Heart left ventricle (tissue), 16 donors: Measurements from ENCODE around the gene PRRX1. TPM values are rescaled to one million over a fixed set of nuclear protein-coding genes. Genes with fewer than 3 reads are reported as not detected.

Experiments
- ATAC-seq, 4 donors: fragments of 200-7000 bp; cut with Tn5 transposase; one replicate each; pipeline ENCODE4 v1.9.1; 2020 to 2022; ENCODE audit warnings: moderate library complexity in 4 of 4, mild to moderate bottlenecking in 3 of 4, moderate number of reproducible peaks in 1 of 4
- DNase-seq, 5 donors: peaks; one replicate each; pipeline ENCODE4 v3.0.0-alpha.2; 2020
- H3K27ac ChIP-seq, 12 donors: fragments of 200-600 bp; sonication (generic) in 4 of 12; one replicate each; pipeline versions ENCODE4 v1.5.0 to v1.8.0; 2016 to 2022; ENCODE audit warnings: mild to moderate bottlenecking in 2 of 12
- H3K27me3 ChIP-seq, 9 donors: fragments of 200-600 bp; sonication (generic) in 2 of 9; one replicate each; pipeline versions ENCODE4 v1.5.1 to v1.8.0; 2016 to 2022; ENCODE audit warnings: mild to moderate bottlenecking in 3 of 9
- H3K36me3 ChIP-seq, 9 donors: fragments of 200-600 bp; sonication (generic) in 2 of 9; one replicate each; pipeline versions ENCODE4 v1.5.0 to v1.8.0; 2018 to 2022; ENCODE audit warnings: mild to moderate bottlenecking in 2 of 9
- H3K4me1 ChIP-seq, 12 donors: fragments of 200-600 bp; sonication (generic) in 4 of 12; one replicate each; pipeline versions ENCODE4 v1.5.0 to v1.8.0; 2016 to 2022; ENCODE audit warnings: mild to moderate bottlenecking in 3 of 12
- H3K4me3 ChIP-seq, 12 donors: fragments of 200-600 bp; sonication (generic) in 4 of 12; one replicate each; pipeline versions ENCODE4 v1.5.0 to v1.8.0; 2017 to 2022; ENCODE audit warnings: mild to moderate bottlenecking in 9 of 12, moderate library complexity in 4 of 12
- H3K9me3 ChIP-seq, 12 donors: fragments of 200-600 bp; sonication (generic) in 4 of 12; one replicate each; pipeline versions ENCODE4 v1.5.0 to v1.8.0; 2016 to 2022; ENCODE audit warnings: mild to moderate bottlenecking in 1 of 12
- CTCF ChIP-seq, 12 donors: fragments of 200-600 bp; sonication (generic) in 4 of 12; IDR thresholded peaks; one replicate each; pipeline versions ENCODE4 v1.5.0 to v1.8.0; 2018 to 2022; ENCODE audit warnings: antibody characterized with exemption in 12 of 12, mild to moderate bottlenecking in 5 of 12
- POLR2A ChIP-seq, 2 donors: fragments of 450-650 bp; IDR thresholded peaks; one replicate each; pipeline ENCODE4 v1.6.1; 2017; ENCODE audit warnings: antibody characterized with exemption in 2 of 2, mild to moderate bottlenecking in 2 of 2, moderate library complexity in 2 of 2
- whole genome bisulfite sequencing, 4 donors: extraction: QIAGEN DNeasy Blood & Tissue Kit in 2 of 4; methylation state at CpG; one replicate each; pipeline versions ENCODE4 v1.1.5 to v1.1.7; 2013 to 2018; 5-methylcytosine and 5-hydroxymethylcytosine counted together
- intact Hi-C, 10 donors: fragments of 100-400 bp; cut with DNase I; formaldehyde crosslinking; loops; one replicate each; pipeline versions ENCODE4 v1.11.1 to v1.14.2; 2022
- polyA plus RNA-seq, 2 donors: library from polyadenylated mRNA; stranded (reverse); fragments of 200-250 nt; gene quantifications; one replicate each; pipeline ENCODE4 v1.2.3, GENCODE V29; 2013
- total RNA-seq, 9 donors: library from RNA; depleted of rRNA in 2 of 9; stranded (reverse); fragments of >200 nt in 2 of 9; fragmentation: NEBNext Ultra II Directional in 3 of 9; extraction: Animal tissue kit (Norgen Biotek cat#: 25700) in 3 of 9; gene quantifications; one replicate each; pipeline versions ENCODE4 v1.1.0 to v1.2.4, GENCODE V29; 2016 to 2023
- donor health status: ischemic (EF 13 %, LVEDD 7.1; RV severe dilation, severe dysfunction).
- donor health status: healthy with polysubstance abuse.
- donor health status: DM: no; HTN: yes; CAD: no.
- donor health status: DM: no; HTN: no; CAD: no.
- donor health status: ischemic (EF 25% LVEDD 6.9; RV normal size, moderate dysfunction).
- donor health status: ischemic (EF 25% LVEDD 5.7; RV mildly dilated, moderate dysfunction).
- donor health status: healthy.
- donor health status: DM: yes; HTN: yes; CAD: no.
- donor health status: ischemic (EF 35%, LVEDD 5.7; RV mildly dilated, moderate dysfunction).
- donor health status: nonischemic (EF 11% LVEDD 7.7; RV severe dilation, severe dysfunction).
- donor health status: DM: yes; HTN: yes; CAD: no.
- donor health status: PGD.
- donor health status: ischemic (EF 29% LVEDD 5.4; RV normal size, mild dysfunction).
- donor health status: nonischemic (EF 23%, LVEDD 6.1; RV moderate dilation, normal function).

PRRX1 gene
- total and polyA plus RNA-seq, 11 donors, result 16.2 to 104 (median 52.3) TPM

DNA sequence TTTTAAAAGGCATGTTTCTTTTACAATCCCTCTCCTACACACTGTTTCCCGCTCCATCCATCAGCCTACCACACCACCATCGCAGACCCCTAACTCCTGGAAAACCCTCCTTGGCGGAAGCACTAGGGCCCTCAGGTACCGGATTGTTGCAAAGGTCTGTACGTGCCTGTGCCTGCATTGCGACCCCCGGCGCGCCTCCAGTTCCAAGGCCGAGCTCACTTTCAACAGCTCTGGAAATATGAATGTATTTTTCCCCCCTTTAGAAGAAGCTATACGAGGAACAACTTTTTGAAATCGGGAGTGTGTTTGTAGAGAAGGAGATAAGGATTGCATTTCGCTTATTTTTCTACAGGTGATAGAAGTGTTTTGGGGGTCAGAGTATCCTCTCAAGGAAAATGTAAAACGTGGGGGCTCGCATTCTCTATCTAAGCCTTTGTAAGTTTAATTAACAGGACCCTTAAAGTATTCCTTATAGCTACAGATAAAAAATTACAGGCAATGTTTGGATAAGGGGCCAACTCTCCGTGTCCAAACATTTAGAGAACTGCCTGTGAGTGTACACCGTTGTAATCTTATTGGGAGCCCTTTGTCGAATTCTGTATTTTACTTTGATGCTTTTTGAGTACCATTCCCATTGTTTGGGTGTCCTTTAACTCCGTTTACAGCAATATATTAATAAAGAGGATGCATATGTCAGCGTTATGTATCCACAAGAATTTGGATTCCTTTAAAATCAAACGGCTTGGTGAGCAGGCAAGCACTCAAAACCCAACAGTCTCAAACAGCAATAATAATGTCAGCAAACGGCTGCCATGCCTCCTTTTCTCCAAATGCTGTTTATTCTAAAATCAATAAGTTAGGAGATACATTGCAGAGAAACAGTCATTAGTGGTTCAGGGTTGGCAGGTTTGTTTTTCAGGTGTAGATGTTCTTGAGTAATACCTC, 5.9 kb downstream of the PRRX1 start:
- peaks cover 0 to 3% (median 0%) of the 10 kb centered on the region in 9 donors for H3K36me3 ChIP-seq
- no peaks in the 10 kb centered on the region for H3K9me3 ChIP-seq
- no peak overlapping the region for H3K27ac ChIP-seq
- peaks cover 0 to 71% (median 7%) of the 10 kb centered on the region in 12 donors for H3K4me1 ChIP-seq
- DNase-seq (no peak), ATAC-seq (no peak)
- no peak overlapping the region for H3K4me3 ChIP-seq
- intact Hi-C loops, result loop anchor here in 7 of 10 donors (2.0 to 10.0 kb wide), 15 partner anchors 57 to 745 kb away; partner anchors contain the start of genes NTMT2 (in 2 of the 7), GORAB (in 1 of the 7) and KIFAP3 (in 1 of the 7)
- WGBS, 4 donors, result 44 to 70% (median 62%) methylated on average over 22 of the region's 22 CpGs
- TF ChIP-seq CTCF (IDR thresholded peaks at IDR 0.05) (no peak), POLR2A (IDR thresholded peaks at IDR 0.05) (no peak)
- H3K27me3 ChIP-seq, result peaks cover 0 to 69% (median 4%) of the 10 kb centered on the region in 9 donors

DNA sequence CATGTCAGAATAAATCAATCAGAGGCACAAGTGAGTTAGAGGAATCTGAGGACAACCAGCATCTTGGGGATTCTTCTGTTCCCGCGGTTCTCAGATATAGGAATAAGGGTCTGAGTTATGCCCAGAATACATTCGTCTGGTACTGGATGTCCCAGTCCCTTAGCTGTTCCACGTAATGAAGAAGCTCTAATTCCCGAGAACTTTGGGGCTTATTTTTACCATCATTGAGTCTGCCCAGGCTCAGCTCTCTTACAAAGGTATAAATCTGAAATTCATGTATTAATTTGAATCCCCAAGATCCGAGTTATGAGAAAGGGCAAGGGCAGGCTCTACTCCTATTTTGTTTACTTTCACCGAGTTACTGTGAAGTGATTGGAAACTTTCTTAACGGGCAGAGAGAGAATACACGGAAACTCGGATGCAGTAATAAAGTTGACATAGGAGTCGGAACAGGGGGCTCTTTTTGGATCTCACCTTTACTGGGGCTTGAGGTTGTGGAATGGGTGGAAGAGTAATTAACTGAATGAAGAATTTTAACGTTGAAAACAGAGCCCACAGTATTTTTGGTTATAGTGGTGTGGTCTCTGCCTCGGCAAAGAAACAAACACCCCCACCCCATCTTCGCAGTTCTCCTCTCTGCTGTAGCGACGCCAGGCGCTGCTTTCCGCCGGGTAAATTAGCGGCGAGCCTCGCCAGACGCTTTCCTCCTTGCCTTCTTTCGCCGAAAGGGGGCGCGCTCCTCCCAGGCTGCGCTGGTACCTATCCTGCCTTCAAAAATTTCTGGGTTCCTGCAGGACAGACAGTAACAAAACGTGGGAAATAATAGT, 7.1 kb downstream of the PRRX1 start:
- intact Hi-C loops, result loop anchor here in 6 of 10 donors (2.0 to 10.0 kb wide), 6 partner anchors 94 to 746 kb away; no protein-coding TSS in a partner anchor

GRCh38 chr1:170671629-170671963, 7.7 kb downstream of the PRRX1 start:
- H3K27ac ChIP-seq, result no peak overlapping the region
- H3K4me3 ChIP-seq, result no peak overlapping the region
- TF ChIP-seq CTCF (IDR thresholded peaks at IDR 0.05), result peak in 1 of 12 donors; percentile 16
- no peak for TF ChIP-seq POLR2A (IDR thresholded peaks at IDR 0.05)
- peak in 1 of 4 donors; percentile 10 for ATAC-seq
- peaks cover 0 to 67% (median 13%) of the 10 kb centered on the region in 12 donors for H3K4me1 ChIP-seq
- intact Hi-C loops, result loop anchor here in 6 of 10 donors (2.0 to 10.0 kb wide), 6 partner anchors 93 to 747 kb away; no protein-coding TSS in a partner anchor
- peaks cover 0 to 51% (median 4%) of the 10 kb centered on the region in 9 donors for H3K27me3 ChIP-seq
- H3K9me3 ChIP-seq, result no peaks in the 10 kb centered on the region
- WGBS, 4 donors, result 78 to 93% (median 81%) methylated on average over 4 of the region's 4 CpGs
- no peak for DNase-seq
- peaks cover 0 to 3% (median 0%) of the 10 kb centered on the region in 9 donors for H3K36me3 ChIP-seq

More for the DNA sequence above, 7.1 kb downstream of the PRRX1 start:
- WGBS, 4 donors, result 24 to 44% (median 29%) methylated on average over 28 to 29 of the region's 29 CpGs
- TF ChIP-seq CTCF (IDR thresholded peaks at IDR 0.05), result peak; percentile 21 to 72 (median 55)
- no peak for TF ChIP-seq POLR2A (IDR thresholded peaks at IDR 0.05)
- peaks cover 0 to 67% (median 10%) of the 10 kb centered on the region in 12 donors for H3K4me1 ChIP-seq
- H3K36me3 ChIP-seq, result peaks cover 0 to 3% (median 0%) of the 10 kb centered on the region in 9 donors
- ATAC-seq (peak; percentile 14 to 66 (median 46)), DNase-seq (peak in 4 of 5 donors; percentile 53 to 64 (median 56))
- peaks cover 0 to 57% (median 4%) of the 10 kb centered on the region in 9 donors for H3K27me3 ChIP-seq
- peak overlapping the region in 3 of 12 donors; percentile 16 to 25 (median 19) for H3K4me3 ChIP-seq
- H3K27ac ChIP-seq, result peak overlapping the region in 3 of 12 donors; percentile 3 to 15 (median 4)
- no peaks in the 10 kb centered on the region for H3K9me3 ChIP-seq
